Epithelial cell of proximal tubule (primary cell): Measurements from ENCODE around the gene MDFIC2. TPM values are rescaled to one million over a fixed set of nuclear protein-coding genes. Genes with fewer than 3 reads are reported as not detected.

Experiments used
- DNase-seq: peaks from one replicate; pipeline ENCODE4 v3.0.0-alpha.2; 2011; ENCODE audit warnings: low read depth
- H3K4me3 ChIP-seq: 2 replicates; pipeline ENCODE4 v1.5.1; 2011; ENCODE audit warnings: low read depth, mild to moderate bottlenecking, low read length
- CTCF ChIP-seq: conservative IDR thresholded peaks from 2 replicates; pipeline ENCODE4 v1.5.1; 2012; ENCODE audit warnings: low read depth, mild to moderate bottlenecking, low read length
- total RNA-seq: library from RNA; depleted of rRNA; stranded (reverse); fragments of >200 nt; gene quantifications from 2 replicates; pipeline ENCODE4 v1.2.3, GENCODE V29; 2015

The MDFIC2 gene
- total RNA-seq, 1 donor from 2014 or later, result not detected

GRCh38 chr3:70264122-70264780 lies 48.2 kb downstream of the MDFIC2 start:
- no peak overlapping the region for H3K4me3 ChIP-seq
- TF ChIP-seq CTCF, result no peak
- peak; percentile 99 for DNase-seq

- no peak overlapping the region for H3K4me3 ChIP-seq
- DNase-seq, result no peak
- no peak for TF ChIP-seq CTCF
Measured at GRCh38 chr3:70261283-70261682, 51.2 kb downstream of the MDFIC2 start.

- no peak for DNase-seq
- H3K4me3 ChIP-seq, result no peak overlapping the region
- no peak for TF ChIP-seq CTCF
Measured at GRCh38 chr3:70256566-70256965, 55.9 kb downstream of the MDFIC2 start.

- H3K4me3 ChIP-seq, result no peak overlapping the region
- no peak for TF ChIP-seq CTCF
Measured at GRCh38 chr3:70250492-70250891, 61.9 kb downstream of the MDFIC2 start.

GRCh38 chr3:70249509-70250160 lies 62.8 kb downstream of the MDFIC2 start:
- no peak overlapping the region for H3K4me3 ChIP-seq
- TF ChIP-seq CTCF, result no peak
- DNase-seq, result no peak

More at GRCh38 chr3:70250492-70250891, 61.9 kb downstream of the MDFIC2 start:
- DNase-seq, result no peak

GRCh38 chr3:70248856-70249255 lies 63.6 kb downstream of the MDFIC2 start:
- no peak for TF ChIP-seq CTCF
- H3K4me3 ChIP-seq, result no peak overlapping the region
- no peak for DNase-seq

- DNase-seq, result no peak
- H3K4me3 ChIP-seq, result no peak overlapping the region
- no peak for TF ChIP-seq CTCF
Measured at GRCh38 chr3:70247955-70248354, 64.5 kb downstream of the MDFIC2 start.
